ENCODE measurements around the gene BTG1. TPM values are rescaled to one million over a fixed set of nuclear protein-coding genes. Genes with fewer than 3 reads are reported as not detected.

Gene BTG1
- total RNA-seq, 2 experiments from 2014 or later, result 32.8 to 93.4 TPM

GRCh38 chr12:92098594-92099380 lies 46.9 kb downstream of the BTG1 start:
- intact Hi-C loops (cut with micrococcal nuclease; ENCODE audit: unreplicated experiment), result no loop called here

GRCh38 chr12:92096346-92097136 lies 49.1 kb downstream of the BTG1 start:
- no TSS peak for BruUV-seq (replicated peaks)

More at GRCh38 chr12:92098594-92099380, 46.9 kb downstream of the BTG1 start:
- no peak overlapping the region for H3K4me3 ChIP-seq (ENCODE audit: low read depth, low read length, poor library complexity, severe bottlenecking)
- H2AFZ ChIP-seq (ENCODE audit: low read length), result no peak overlapping the region
- no peaks in the 10 kb centered on the region for H4K20me1 ChIP-seq (ENCODE audit: insufficient read depth, low read length)
- no peak overlapping the region for H3K27ac ChIP-seq (ENCODE audit: low read depth, low read length, poor library complexity, severe bottlenecking)
- H3K79me2 ChIP-seq (ENCODE audit: insufficient read depth, low read depth, low read length), result no peaks in the 10 kb centered on the region; the same call in 1 of the 2 replicates
- H3K4me1 ChIP-seq (ENCODE audit: insufficient read depth, low read length, poor library complexity, severe bottlenecking), result peaks cover 12% of the 10 kb centered on the region
- BruUV-seq (replicated peaks), result no TSS peak
- no peak for DNase-seq (ENCODE audit: low spot score)
- no peak for TF ChIP-seq CTCF (conservative IDR thresholded peaks at IDR 0.05; ENCODE audit: low read length)
- no peak for TF ChIP-seq EZH2phosphoT487 (IDR thresholded peaks at IDR 0.05; ENCODE audit: borderline replicate concordance, low read depth, low read length)
- POLR2A ChIA-PET, result interaction anchor here (0.7 to 1.5 kb wide), 6 partner anchors 10 to 1389 kb away, joined by 3 to 6 read pairs (median 3); no protein-coding TSS in a partner anchor
- H3K36me3 ChIP-seq (ENCODE audit: insufficient read depth, low read length), result peaks cover 6% of the 10 kb centered on the region; the same call in 1 of the 2 replicates
- no peaks in the 10 kb centered on the region; the same call in 1 of the 2 replicates for H3K9me2 ChIP-seq (ENCODE audit: insufficient read depth, low read length)
- H3K4me2 ChIP-seq (ENCODE audit: low read length), result no peak overlapping the region
- CTCF ChIA-PET (ENCODE audit: unreplicated experiment), result no interaction called here
- no peaks in the 10 kb centered on the region for H3K9me3 ChIP-seq (ENCODE audit: low read length)

More at GRCh38 chr12:92096346-92097136, 49.1 kb downstream of the BTG1 start:
- no peaks in the 10 kb centered on the region for H3K9me3 ChIP-seq (ENCODE audit: low read length)
- TF ChIP-seq CTCF (conservative IDR thresholded peaks at IDR 0.05; ENCODE audit: low read length), result no peak
- TF ChIP-seq EZH2phosphoT487 (IDR thresholded peaks at IDR 0.05; ENCODE audit: borderline replicate concordance, low read depth, low read length), result no peak
- ChIA-PET CTCF (ENCODE audit: unreplicated experiment) (no interaction called here), POLR2A (interaction anchor here (1.2 kb wide), 1 partner anchor 7 kb away, joined by 3 read pairs; no protein-coding TSS in a partner anchor)
- peaks cover 12% of the 10 kb centered on the region for H3K4me1 ChIP-seq (ENCODE audit: insufficient read depth, low read length, poor library complexity, severe bottlenecking)
- DNase-seq (ENCODE audit: low spot score), result no peak
- H3K27ac ChIP-seq (ENCODE audit: low read depth, low read length, poor library complexity, severe bottlenecking), result no peak overlapping the region
- no peaks in the 10 kb centered on the region for H4K20me1 ChIP-seq (ENCODE audit: insufficient read depth, low read length)
- intact Hi-C loops (cut with micrococcal nuclease; ENCODE audit: unreplicated experiment), result no loop called here
- no peak overlapping the region for H3K4me2 ChIP-seq (ENCODE audit: low read length)
- no peak overlapping the region for H3K4me3 ChIP-seq (ENCODE audit: low read depth, low read length, poor library complexity, severe bottlenecking)
- no peak overlapping the region for H2AFZ ChIP-seq (ENCODE audit: low read length)
- H3K79me2 ChIP-seq (ENCODE audit: insufficient read depth, low read depth, low read length), result no peaks in the 10 kb centered on the region; the same call in 1 of the 2 replicates
- H3K9me2 ChIP-seq (ENCODE audit: insufficient read depth, low read length), result no peaks in the 10 kb centered on the region; the same call in 1 of the 2 replicates
- peaks cover 6% of the 10 kb centered on the region; the same call in 1 of the 2 replicates for H3K36me3 ChIP-seq (ENCODE audit: insufficient read depth, low read length)
